GM12873 (cell line): ENCODE measurements around the gene DMD.

ENCODE experiments used
- CTCF ChIP-seq: IDR thresholded peaks from 2 replicates; pipeline ENCODE4 v1.5.1; 2012; ENCODE audit warnings: low read depth, mild to moderate bottlenecking, moderate library complexity, low read length, control low read depth; ENCODE audit not compliant: insufficient read depth; ENCODE audit errors: missing control alignments

DMD gene

DNA sequence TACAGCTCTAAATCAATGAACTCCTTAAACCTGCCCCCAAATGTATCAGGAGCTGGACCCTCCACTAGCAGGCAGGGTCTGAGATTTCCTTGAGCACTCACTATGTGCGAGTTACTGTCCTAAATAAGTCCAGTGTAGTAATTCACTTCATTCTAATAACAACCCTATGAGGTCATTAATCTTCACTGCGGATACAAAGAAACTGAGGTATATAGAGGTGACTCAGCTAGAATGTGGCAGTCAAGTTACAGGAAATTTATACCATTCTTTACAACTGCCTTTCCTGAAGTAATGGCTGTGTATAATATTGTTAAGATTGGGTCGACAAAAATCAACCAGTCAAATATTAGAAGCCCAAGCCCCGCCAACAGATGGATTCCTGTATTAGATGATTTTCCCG lies 1665.6 kb downstream of the DMD start:
- no peak for TF ChIP-seq CTCF

DNA sequence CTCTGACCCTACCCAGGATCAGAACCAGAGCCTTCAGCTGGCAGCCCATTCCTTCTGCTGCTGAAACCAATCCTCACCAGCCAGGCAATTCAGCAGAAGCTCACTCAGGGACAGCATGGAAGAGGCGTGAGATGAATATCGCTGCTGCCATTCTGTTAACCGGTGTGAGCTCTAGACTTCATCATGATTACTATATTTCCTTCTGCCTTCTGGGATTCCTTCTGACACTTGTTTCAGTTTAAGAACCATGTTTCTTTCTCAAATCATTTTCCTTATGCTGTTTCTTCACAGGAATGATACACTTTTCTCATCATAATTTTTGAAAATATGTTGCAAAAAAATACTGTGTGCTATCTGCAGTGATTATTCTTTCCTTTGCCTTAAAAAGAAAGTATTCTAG lies 1666.2 kb downstream of the DMD start:
- no peak for TF ChIP-seq CTCF

- no peak for TF ChIP-seq CTCF
Measured at GRCh38 chrX:31543634-31544033, 1667.7 kb downstream of the DMD start.

DNA sequence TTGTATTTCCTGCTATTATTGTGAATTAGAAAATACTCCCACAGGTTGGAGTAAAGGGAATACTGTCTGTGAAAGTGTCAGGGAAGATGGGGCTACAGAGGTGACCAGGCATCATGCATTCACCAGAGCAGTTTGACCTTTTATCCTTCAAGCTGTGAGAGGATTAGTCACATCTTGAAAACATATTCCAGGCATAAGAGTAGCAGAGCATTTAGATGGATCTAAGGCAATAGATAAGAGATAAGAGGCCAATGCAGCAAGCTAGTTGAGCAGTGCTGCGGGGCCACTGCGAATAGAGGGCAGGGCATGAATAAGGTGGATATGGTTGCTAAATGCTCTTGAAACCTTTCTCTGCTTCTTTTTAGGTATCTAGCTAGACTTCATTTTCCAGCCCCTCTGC lies 1668.8 kb downstream of the DMD start:
- no peak for TF ChIP-seq CTCF

DNA sequence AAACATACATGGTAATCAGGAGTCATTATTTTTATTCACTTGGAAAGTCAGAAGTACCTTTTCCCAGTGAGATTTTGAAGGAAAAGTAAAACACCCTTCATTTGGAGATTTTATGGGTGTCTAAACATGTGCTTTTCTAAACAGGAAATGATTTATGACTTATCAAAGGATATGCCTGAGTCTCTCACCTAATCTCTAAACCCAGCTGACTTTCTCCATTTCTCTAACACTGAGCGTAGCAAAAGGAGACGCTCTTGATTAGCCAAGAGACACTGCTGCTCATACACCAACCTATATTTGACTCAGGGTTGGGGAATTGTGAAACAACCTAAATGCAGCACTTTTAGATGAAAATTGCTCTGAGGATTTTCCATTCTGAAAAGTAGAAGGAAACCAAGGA lies 1671.0 kb downstream of the DMD start:
- TF ChIP-seq CTCF, result no peak

- no peak for TF ChIP-seq CTCF
Measured at GRCh38 chrX:31527455-31528126, 1683.8 kb downstream of the DMD start.

GRCh38 chrX:31523884-31524536 lies 1687.3 kb downstream of the DMD start:
- no peak for TF ChIP-seq CTCF
